Prostate gland (tissue), 2 donors: ENCODE results near the gene MOK.
"Not testable (repeated sequence)": the region's sequence is repeated elsewhere in the genome, so short reads cannot be mapped to it uniquely, and the experiment has no call there.

Experiments
- POLR2A ChIP-seq: fragments of 450-650 bp; IDR thresholded peaks from one replicate; pipeline ENCODE4 v1.6.1; 2016; ENCODE audit warnings: antibody characterized with exemption, mild to moderate bottlenecking
- POLR2AphosphoS5 ChIP-seq: sonication (generic); formaldehyde crosslinking; IDR thresholded peaks from one replicate; pipeline ENCODE4 v1.6.1; 2017; ENCODE audit warnings: antibody characterized with exemption
- TF ChIP-seq, protein P1 (sequence below), 4 experiments: fragments of 200-600 bp in 2 of 4; fragments of 450-650 bp in 2 of 4; sonication (generic) in 2 of 4; IDR thresholded peaks; 1 replicate in 3 of 4; 2 replicates in 1 of 4; pipeline ENCODE4 v1.5.1; 2016 to 2019; ENCODE audit warnings: antibody characterized with exemption in 4 of 4, mild to moderate bottlenecking in 2 of 4, moderate library complexity in 2 of 4

DNA sequence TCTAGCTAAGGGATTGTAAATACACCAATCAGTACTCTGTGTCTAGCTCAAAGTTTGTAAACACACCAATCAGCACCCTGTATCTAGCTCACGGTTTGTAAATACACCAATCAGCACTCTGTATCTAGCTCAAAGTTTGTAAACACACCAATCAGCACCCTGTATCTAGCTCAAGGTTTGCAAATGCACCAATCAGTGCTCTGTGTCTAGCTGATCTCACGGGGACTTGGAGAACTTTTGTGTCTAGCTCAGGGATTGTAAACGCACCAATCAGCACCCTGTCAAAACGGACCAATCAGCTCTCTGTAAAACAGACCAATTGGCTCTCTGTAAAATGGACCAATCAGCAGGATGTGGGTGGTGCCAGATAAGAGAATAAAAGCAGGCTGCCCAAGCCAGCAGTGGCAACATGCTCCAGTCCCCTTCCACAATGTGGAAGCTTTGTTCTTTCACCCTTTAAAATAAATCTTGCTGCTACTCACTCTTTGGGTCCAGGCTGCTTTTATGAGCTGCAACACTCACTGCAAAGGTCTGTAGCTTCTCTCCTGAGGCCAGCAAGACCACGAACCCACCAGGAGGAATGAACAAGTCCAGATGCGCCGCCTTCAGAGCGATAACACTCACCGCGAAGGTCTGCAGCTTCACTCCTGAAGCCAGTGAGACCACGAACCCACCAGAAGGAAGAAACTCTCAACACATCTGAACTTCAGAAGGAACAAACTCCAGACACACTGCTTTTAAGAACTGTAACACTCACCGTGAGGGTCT is 6.5 kb downstream of the MOK start:
- TF ChIP-seq, protein P1, sequence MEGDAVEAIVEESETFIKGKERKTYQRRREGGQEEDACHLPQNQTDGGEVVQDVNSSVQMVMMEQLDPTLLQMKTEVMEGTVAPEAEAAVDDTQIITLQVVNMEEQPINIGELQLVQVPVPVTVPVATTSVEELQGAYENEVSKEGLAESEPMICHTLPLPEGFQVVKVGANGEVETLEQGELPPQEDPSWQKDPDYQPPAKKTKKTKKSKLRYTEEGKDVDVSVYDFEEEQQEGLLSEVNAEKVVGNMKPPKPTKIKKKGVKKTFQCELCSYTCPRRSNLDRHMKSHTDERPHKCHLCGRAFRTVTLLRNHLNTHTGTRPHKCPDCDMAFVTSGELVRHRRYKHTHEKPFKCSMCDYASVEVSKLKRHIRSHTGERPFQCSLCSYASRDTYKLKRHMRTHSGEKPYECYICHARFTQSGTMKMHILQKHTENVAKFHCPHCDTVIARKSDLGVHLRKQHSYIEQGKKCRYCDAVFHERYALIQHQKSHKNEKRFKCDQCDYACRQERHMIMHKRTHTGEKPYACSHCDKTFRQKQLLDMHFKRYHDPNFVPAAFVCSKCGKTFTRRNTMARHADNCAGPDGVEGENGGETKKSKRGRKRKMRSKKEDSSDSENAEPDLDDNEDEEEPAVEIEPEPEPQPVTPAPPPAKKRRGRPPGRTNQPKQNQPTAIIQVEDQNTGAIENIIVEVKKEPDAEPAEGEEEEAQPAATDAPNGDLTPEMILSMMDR (IDR thresholded peaks at IDR 0.05), result not testable (repeated sequence)
- not testable (repeated sequence) for TF ChIP-seq POLR2A, POLR2AphosphoS5
